ENCODE data around the gene ANO2.

Gene ANO2

DNA sequence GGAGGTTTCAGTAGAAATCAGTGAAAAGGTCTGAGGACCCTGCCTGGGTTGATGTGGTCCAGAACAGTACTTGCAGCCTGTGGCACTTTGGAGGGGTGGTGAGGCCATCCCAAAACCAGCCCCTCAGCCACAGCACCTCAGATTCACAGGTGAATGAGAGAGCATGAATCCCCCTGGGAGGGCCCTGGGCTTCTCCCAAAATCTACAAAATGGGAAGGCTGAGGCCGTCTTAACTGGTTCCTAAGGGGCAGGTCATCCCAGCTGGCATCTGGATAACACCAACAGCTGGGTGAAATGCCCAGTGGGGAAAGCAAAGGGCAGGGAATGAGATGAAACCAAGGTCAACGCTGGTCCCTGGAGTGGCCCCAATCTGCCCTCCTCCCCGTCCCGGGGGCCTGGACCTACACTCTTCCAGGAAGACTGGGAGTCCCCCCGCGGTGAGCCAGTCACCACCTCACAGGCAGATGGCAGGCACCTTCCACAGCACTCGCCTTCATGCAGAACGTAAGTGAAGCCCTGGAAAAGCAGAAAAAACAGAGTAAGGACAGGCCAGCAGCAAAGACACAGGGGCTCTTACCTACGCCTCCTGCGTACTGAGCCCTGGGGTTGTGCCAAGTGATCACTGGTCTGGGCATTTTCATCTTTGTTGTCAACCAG, 26.3 kb upstream of the ANO2 start:
- no peak for DNase-seq (ENCODE audit: low read depth)

DNA sequence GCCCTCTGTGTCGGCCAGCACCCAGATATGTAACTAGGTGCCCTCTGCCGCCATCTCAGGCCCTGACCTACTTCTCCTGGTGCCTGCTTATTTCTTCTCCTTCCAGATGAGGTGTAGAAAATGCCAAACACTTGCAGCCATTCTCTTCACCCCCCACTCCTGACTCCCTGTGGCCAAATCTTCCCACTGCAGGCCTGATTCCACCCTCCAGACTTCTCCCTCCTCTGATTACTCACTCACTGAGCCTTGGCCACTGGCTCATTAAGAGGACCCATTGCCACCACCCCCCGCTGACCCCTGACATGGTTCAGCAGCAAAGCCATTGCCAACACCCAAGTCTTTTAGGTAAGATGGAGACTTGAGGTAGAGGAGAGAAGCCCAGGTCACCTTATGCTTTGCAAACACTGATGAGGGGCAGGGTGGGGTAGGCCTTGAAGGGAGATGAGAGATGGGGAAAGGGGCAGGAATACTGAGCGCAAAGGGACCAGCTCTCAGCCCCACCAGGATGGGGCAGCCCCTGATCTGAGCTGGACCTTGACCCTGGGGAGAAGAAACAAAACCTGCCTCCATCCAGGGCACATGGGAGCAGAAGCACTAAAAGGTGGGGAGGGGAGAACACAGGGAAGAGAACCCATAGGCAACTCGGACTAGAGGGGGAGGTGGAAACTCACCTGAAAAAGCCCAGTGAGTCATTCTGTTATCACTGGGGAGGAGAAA, 25.1 kb upstream of the ANO2 start:
- DNase-seq (ENCODE audit: low read depth): no peak
- TF ChIP-seq, protein P1, sequence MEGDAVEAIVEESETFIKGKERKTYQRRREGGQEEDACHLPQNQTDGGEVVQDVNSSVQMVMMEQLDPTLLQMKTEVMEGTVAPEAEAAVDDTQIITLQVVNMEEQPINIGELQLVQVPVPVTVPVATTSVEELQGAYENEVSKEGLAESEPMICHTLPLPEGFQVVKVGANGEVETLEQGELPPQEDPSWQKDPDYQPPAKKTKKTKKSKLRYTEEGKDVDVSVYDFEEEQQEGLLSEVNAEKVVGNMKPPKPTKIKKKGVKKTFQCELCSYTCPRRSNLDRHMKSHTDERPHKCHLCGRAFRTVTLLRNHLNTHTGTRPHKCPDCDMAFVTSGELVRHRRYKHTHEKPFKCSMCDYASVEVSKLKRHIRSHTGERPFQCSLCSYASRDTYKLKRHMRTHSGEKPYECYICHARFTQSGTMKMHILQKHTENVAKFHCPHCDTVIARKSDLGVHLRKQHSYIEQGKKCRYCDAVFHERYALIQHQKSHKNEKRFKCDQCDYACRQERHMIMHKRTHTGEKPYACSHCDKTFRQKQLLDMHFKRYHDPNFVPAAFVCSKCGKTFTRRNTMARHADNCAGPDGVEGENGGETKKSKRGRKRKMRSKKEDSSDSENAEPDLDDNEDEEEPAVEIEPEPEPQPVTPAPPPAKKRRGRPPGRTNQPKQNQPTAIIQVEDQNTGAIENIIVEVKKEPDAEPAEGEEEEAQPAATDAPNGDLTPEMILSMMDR (IDR thresholded peaks at IDR 0.05; ENCODE audit: control insufficient read depth, insufficient read depth, low read depth, low read length, missing control alignments): peak; percentile 10
- no peak overlapping the region for H3K4me3 ChIP-seq (ENCODE audit: control insufficient read depth, low read depth, low read length)

More for the DNA sequence above, 26.3 kb upstream of the ANO2 start:
- TF ChIP-seq, protein P1 (IDR thresholded peaks at IDR 0.05; ENCODE audit: control insufficient read depth, insufficient read depth, low read depth, low read length, missing control alignments): no peak
- no peak overlapping the region for H3K4me3 ChIP-seq (ENCODE audit: control insufficient read depth, low read depth, low read length)

DNA sequence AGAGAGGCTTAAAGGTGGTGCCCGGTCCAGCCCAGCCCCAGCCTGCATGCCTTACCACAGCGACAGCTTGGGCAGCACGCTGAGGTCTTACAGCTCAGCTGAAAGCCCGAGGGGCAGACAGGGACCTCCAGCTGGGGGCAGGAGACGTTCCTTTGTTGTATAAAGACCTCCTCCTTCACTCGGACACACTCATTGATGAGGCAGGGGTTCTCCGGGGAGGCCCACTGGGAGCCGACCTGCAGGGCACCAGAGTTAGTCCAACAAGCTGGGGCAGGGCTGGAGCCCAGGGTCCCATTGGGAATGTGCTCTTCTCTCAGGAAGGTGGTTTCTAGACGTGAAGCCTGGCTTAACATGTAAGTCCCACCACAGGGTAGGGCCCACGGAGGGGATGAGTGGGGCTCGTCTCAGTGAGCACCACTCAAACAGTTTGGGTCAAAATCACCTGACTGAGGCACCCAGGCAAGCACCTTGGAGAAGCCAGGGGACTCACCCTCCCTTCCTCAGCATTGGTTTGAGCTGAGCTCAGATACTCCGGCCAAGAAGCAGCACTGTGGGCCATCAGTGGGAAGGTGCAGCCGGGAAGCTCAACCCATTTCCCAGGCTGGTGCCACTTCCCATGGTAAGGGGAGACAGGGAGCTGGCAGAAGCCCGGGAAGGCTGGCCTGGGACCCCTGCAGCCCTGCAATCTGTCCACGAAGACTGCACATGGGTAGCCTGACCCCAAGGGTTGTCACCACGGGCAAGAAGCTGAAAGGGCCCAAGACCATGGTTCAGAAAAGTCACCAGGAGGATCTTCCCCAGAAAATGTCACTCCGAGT, 24.3 kb upstream of the ANO2 start:
- TF ChIP-seq, protein P1 (IDR thresholded peaks at IDR 0.05; ENCODE audit: control insufficient read depth, insufficient read depth, low read depth, low read length, missing control alignments): no peak
- DNase-seq (ENCODE audit: low read depth): no peak
- no peak overlapping the region for H3K4me3 ChIP-seq (ENCODE audit: control insufficient read depth, low read depth, low read length)

DNA sequence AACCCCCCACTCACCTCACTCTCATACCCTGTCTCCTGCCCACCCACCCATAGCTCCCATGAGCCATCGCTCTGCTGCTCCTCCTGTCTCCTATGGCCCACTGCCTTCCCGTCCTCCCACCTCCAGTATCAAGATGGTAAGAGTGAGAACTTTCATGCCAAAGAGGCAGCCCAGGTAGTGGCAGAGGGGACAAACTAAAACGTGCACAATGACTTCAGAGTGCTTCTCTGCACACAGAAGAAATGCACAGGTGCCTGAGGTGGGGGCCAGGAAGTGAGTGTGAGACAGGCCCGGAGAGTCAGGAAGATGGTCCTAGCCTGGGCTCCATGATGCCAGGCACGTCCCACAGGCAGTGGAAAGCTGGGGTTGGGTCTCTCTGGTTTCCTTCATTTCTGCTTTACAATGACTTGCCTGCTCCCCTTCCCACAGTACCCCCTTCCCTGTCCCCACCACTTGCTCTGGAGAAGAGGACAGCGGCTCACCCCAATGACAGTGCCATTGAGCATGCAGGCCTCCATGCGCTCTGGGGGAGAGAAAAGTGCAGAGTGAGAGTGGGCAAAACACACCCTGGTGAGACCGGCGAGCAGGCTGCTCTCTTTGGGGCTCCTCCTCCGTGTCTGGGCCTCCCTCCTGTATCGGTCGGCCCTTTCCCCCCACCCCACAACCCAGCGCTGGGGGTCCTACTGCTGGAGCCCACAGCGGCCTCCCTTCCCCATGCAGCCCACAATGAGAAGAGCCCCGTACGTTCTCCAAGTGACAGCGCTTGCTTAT, 22.8 kb upstream of the ANO2 start:
- DNase-seq (ENCODE audit: low read depth): no peak
- H3K4me3 ChIP-seq (ENCODE audit: control insufficient read depth, low read depth, low read length): no peak overlapping the region
- TF ChIP-seq, protein P1 (IDR thresholded peaks at IDR 0.05; ENCODE audit: control insufficient read depth, insufficient read depth, low read depth, low read length, missing control alignments): no peak

DNA sequence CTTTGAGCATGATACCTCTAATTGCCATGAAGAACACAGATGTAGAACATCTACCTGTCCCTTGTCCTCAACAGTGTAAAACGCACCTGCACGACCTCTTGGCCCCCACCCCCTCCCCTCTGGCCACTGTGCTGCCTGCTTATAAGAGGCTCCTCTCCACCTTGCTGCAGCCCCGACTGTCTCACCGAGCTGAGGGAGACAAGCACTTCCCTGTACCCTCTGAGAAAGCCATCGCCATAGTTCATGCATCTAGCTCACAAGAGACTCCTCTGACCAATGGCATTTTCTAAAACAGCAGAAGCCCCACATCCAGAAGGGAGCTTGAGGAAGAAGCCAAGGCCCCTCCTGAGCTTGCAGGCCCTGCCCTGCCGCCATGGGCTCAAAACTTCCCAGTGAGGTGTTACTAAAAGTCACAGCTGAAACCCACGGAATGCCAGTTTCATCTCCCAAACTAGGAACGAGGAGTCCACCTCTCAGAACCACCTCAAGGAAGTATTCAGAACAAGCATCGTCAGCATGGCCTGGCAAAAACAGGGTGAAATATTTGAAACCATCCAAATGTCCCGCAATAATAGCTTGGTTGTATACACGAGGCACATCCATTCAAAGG, 21.5 kb upstream of the ANO2 start:
- H3K4me3 ChIP-seq (ENCODE audit: control insufficient read depth, low read depth, low read length): no peak overlapping the region
- TF ChIP-seq, protein P1 (IDR thresholded peaks at IDR 0.05; ENCODE audit: control insufficient read depth, insufficient read depth, low read depth, low read length, missing control alignments): no peak
- no peak for DNase-seq (ENCODE audit: low read depth)
